HCT116 (cell line): ENCODE measurements around the gene GNG7. TPM values are rescaled to one million over a fixed set of nuclear protein-coding genes. Genes with fewer than 3 reads are reported as not detected.

Experiments used
- ATAC-seq: fragments of 200-7000 bp; cut with Tn5 transposase; 2 replicates; pipeline ENCODE4 v1.9.1; 2020; ENCODE audit warnings: mild to moderate bottlenecking, moderate library complexity
- BruUV-seq: library from RNA; stranded (reverse); fragments of 400-500 nt; replicated peaks from 2 replicates; lab custom pipeline; 2021; lab: Mats Ljungman, UMichigan
- CTCF ChIA-PET: fragments of 300-600 bp; sonication (Branson Sonifier 250); formaldehyde crosslinking; loops from one replicate; lab custom pipeline; 2021; ENCODE audit warnings: antibody characterized with exemption; lab: Charles Lee
- POLR2A ChIA-PET: fragments of 300-600, 350-600 bp; sonication (Branson Sonifier 250); formaldehyde crosslinking; loops from one replicate; lab custom pipeline; 2021; ENCODE audit warnings: antibody characterized with exemption; lab: Charles Lee
- RAD21 ChIA-PET, 2 experiments: fragments of 300-600 bp; sonication (Branson Sonifier 250); formaldehyde crosslinking; loops; one replicate each; lab custom pipeline; 2023; ENCODE audit warnings: low total read pairs in 2 of 2; ENCODE audit not compliant: uncharacterized antibody in 2 of 2, unreplicated experiment in 2 of 2, low non-redundant PET in 1 of 2; lab: Charles Lee
- DNase-seq: peaks from one replicate; pipeline ENCODE4 v3.0.0-alpha.2; 2010; ENCODE audit warnings: low read depth, low spot score
- H2AFZ ChIP-seq: fragments of 200-600 bp; shearing (Covaris generic), sonication (generic); 2 replicates; pipeline ENCODE4 v1.6.1; 2017; ENCODE audit warnings: low read depth, mixed run types, mixed read lengths, antibody characterized with exemption, low read length; ENCODE audit not compliant: poor library complexity, severe bottlenecking
- H3K27ac ChIP-seq: 2 replicates; pipeline ENCODE4 v1.5.1; 2012; ENCODE audit warnings: low read depth, low read length
- H3K27me3 ChIP-seq: fragments of 200-600 bp; sonication (generic); 2 replicates; pipeline ENCODE4 v1.6.1; 2016; ENCODE audit warnings: mixed run types, low read length, mixed read lengths; ENCODE audit not compliant: insufficient read depth
- H3K36me3 ChIP-seq, 2 experiments: fragments of 200-500 bp in 1 of 2; fragments of 200-600 bp in 1 of 2; sonication (Bioruptor generic) in 1 of 2; sonication (generic) in 1 of 2; 2 replicates each; pipeline versions ENCODE4 v1.5.1 to v1.6.1; 2014 to 2016; ENCODE audit warnings: low read length in 2 of 2, inconsistent platforms in 1 of 2, mixed read lengths in 1 of 2, mixed run types in 1 of 2; ENCODE audit not compliant: insufficient read depth in 2 of 2, control insufficient read depth in 1 of 2
- H3K4me1 ChIP-seq, 2 experiments: fragments of 200-600 bp in 1 of 2; sonication (generic) in 1 of 2; 2 replicates each; pipeline versions ENCODE4 v1.5.1 to v1.6.1; 2012 to 2017; ENCODE audit warnings: low read length in 2 of 2, inconsistent platforms in 1 of 2, mild to moderate bottlenecking in 1 of 2, mixed read lengths in 1 of 2, mixed run types in 1 of 2, moderate library complexity in 1 of 2; ENCODE audit not compliant: insufficient read depth in 2 of 2, control insufficient read depth in 1 of 2
- H3K4me2 ChIP-seq: fragments of 200-600 bp; sonication (generic); 2 replicates; pipeline ENCODE4 v1.6.1; 2017; ENCODE audit warnings: mixed run types, low read length, mixed read lengths
- H3K4me3 ChIP-seq, 2 experiments: fragments of 200-600 bp in 1 of 2; sonication (generic) in 1 of 2; replicated peaks in 1 of 2; 2 replicates each; pipeline ENCODE4 v1.5.1; 2011 to 2016; ENCODE audit warnings: low read length in 2 of 2, control low read depth in 1 of 2, low read depth in 1 of 2, mild to moderate bottlenecking in 1 of 2, mixed read lengths in 1 of 2, mixed run types in 1 of 2
- H3K79me2 ChIP-seq: fragments of 200-600 bp; sonication (generic); 2 replicates; pipeline ENCODE4 v1.6.1; 2017; ENCODE audit warnings: mild to moderate bottlenecking, mixed run types, low read length, moderate library complexity, mixed read lengths; ENCODE audit not compliant: insufficient read depth
- H3K9ac ChIP-seq: fragments of 200-600 bp; sonication (generic); 2 replicates; pipeline ENCODE4 v1.6.1; 2016; ENCODE audit warnings: low read length, mixed read lengths
- H3K9me2 ChIP-seq: fragments of 200-600 bp; sonication (generic), shearing (Covaris generic); 2 replicates; pipeline ENCODE4 v1.6.1; 2017; ENCODE audit warnings: mixed run types, mild to moderate bottlenecking, moderate library complexity; ENCODE audit not compliant: insufficient read depth
- H3K9me3 ChIP-seq, 2 experiments: fragments of 200-500 bp in 1 of 2; fragments of 200-600 bp in 1 of 2; sonication (Bioruptor generic) in 1 of 2; sonication (generic) in 1 of 2; 2 replicates each; pipeline ENCODE4 v1.6.1; 2014 to 2017; ENCODE audit warnings: low read length in 2 of 2, mixed read lengths in 2 of 2, inconsistent platforms in 1 of 2, low read depth in 1 of 2, mild to moderate bottlenecking in 1 of 2, mixed run types in 1 of 2, moderate library complexity in 1 of 2; ENCODE audit not compliant: control insufficient read depth in 1 of 2, insufficient read depth in 1 of 2
- H4K20me1 ChIP-seq: fragments of 200-600 bp; sonication (generic), shearing (Covaris generic); 2 replicates; pipeline ENCODE4 v1.6.1; 2017; ENCODE audit warnings: mixed run types, mild to moderate bottlenecking, moderate library complexity; ENCODE audit not compliant: insufficient read depth
- CBX3 ChIP-seq: IDR thresholded peaks from 2 replicates; pipeline ENCODE4 v1.6.1; 2012; ENCODE audit warnings: low read depth
- CEBPB ChIP-seq: IDR thresholded peaks from 2 replicates; pipeline ENCODE4 v1.6.1; 2012; ENCODE audit warnings: low read depth
- ELF1 ChIP-seq: IDR thresholded peaks from 2 replicates; pipeline ENCODE4 v1.6.1; 2012; ENCODE audit warnings: low read depth, borderline replicate concordance
- EZH2phosphoT487 ChIP-seq: fragments of 200-600 bp; IDR thresholded peaks from 2 replicates; pipeline ENCODE4 v1.6.1; 2018; ENCODE audit warnings: antibody characterized with exemption, borderline replicate concordance
- FOSL1 ChIP-seq: IDR thresholded peaks from 2 replicates; pipeline ENCODE4 v1.6.1; 2012; ENCODE audit warnings: low read depth
- POLR2A ChIP-seq: IDR thresholded peaks from 2 replicates; pipeline ENCODE4 v1.7.0; 2011; ENCODE audit warnings: borderline replicate concordance; ENCODE audit not compliant: insufficient read depth, insufficient read length; ENCODE audit errors: extremely low read depth
- SIN3A ChIP-seq: IDR thresholded peaks from 2 replicates; pipeline ENCODE4 v1.6.1; 2012; ENCODE audit warnings: low read depth
- SP1 ChIP-seq: IDR thresholded peaks from 2 replicates; pipeline ENCODE4 v1.6.1; 2012; ENCODE audit warnings: low read depth
- SRF ChIP-seq: IDR thresholded peaks from 2 replicates; pipeline ENCODE4 v1.6.1; 2012; ENCODE audit warnings: low read depth
- TCF7L2 ChIP-seq: IDR thresholded peaks from 2 replicates; pipeline ENCODE4 v1.7.0; 2011; ENCODE audit warnings: borderline replicate concordance, inconsistent platforms; ENCODE audit not compliant: insufficient read depth, insufficient read length; ENCODE audit errors: extremely low read depth
- YY1 ChIP-seq: IDR thresholded peaks from 2 replicates; pipeline ENCODE4 v1.6.1; 2011; ENCODE audit warnings: low read length, low read depth, moderate library complexity, mild to moderate bottlenecking; ENCODE audit not compliant: insufficient replicate concordance; ENCODE audit errors: extremely low read depth
- intact Hi-C: fragments of 100-400 bp; cut with micrococcal nuclease; formaldehyde crosslinking; loops from 2 replicates; pipeline ENCODE4 v1.10.0; 2022
- total RNA-seq: library from RNA; stranded (reverse); gene quantifications from one replicate; pipeline ENCODE4 v1.2.1, GENCODE V29; 2021; ENCODE audit not compliant: unreplicated experiment
- TF ChIP-seq, protein P1 (sequence below), 3 experiments: fragments of 200-600 bp in 1 of 3; sonication (generic) in 1 of 3; IDR thresholded peaks in 2 of 3; conservative IDR thresholded peaks in 1 of 3; 2 replicates each; pipeline ENCODE4 v1.5.1; 2012 to 2017; ENCODE audit warnings: low read depth in 2 of 3, low read length in 2 of 3, antibody characterized with exemption in 1 of 3, borderline replicate concordance in 1 of 3, control low read depth in 1 of 3, mild to moderate bottlenecking in 1 of 3, mixed read lengths in 1 of 3, mixed run types in 1 of 3, moderate library complexity in 1 of 3; ENCODE audit not compliant: insufficient read depth in 1 of 3

The GNG7 gene
- total RNA-seq, 1 experiment from 2014 or later = 11.3 TPM

DNA sequence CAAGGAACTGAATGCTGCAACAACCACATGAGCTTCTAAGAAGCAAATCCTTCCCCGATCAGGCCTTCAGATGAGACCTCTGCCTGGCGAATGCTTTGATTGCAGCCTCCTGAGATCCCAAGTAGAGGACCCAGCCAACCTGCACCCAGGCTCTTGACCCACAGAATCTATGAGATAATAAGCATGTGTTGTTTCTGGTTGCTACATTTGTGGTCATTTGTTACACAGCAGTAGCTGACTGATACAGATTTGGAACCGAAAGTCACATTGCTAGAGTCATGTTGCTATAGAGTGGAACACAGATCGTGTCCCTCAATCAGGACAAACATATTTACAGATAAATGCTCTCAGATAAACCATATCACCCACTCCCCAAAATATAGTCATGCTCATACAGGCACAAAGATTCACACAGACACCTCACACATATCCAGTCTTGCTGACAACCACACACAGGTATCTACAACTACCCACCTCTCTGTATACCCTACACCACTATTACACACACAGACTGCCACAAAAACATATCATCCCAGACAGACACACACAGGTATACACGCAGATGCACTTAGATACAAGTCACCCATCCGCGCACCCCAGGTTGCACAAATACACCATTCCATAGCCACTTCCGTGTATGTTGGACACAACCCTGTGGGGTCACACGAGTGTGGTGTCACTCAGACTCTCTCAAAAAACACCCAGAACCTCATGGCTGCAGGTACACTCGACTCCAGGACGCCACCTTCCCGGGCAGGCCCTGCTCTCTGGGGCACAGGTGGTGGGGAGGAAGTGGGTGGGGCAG is 13.2 kb upstream of the GNG7 start:
- Histone ChIP-seq H3K27me3 (no peaks in the 10 kb centered on the region), H3K9me3 (peaks cover 10 to 11% of the 10 kb centered on the region in 2 experiments; a peak in 3 of 4 replicates), H3K27ac (no peak overlapping the region), H4K20me1 (no peaks in the 10 kb centered on the region), H3K4me1 (peaks cover 0 to 11% of the 10 kb centered on the region in 2 experiments; a peak in 1 of 4 replicates), H3K4me2 (no peak overlapping the region), H3K9ac (no peak overlapping the region), H2AFZ (no peak overlapping the region), H3K4me3 (no peak overlapping the region), H3K36me3 (peaks cover 0 to 5% of the 10 kb centered on the region in 2 experiments; a peak in 2 of 4 replicates), H3K9me2 (no peaks in the 10 kb centered on the region), H3K79me2 (peaks cover 10% of the 10 kb centered on the region; the same call in 1 of the 2 replicates)
- ATAC-seq = no peak
- TSS peak; percentile 36 for BruUV-seq
- ChIA-PET POLR2A (no interaction called here), CTCF (no interaction called here), RAD21 (no interaction called here)
- no peak for DNase-seq
- TF ChIP-seq ELF1 = no peak
- peak; percentile 25; the same call in 1 of the 2 replicates for TF ChIP-seq CBX3
- intact Hi-C loops = no loop called here

DNA sequence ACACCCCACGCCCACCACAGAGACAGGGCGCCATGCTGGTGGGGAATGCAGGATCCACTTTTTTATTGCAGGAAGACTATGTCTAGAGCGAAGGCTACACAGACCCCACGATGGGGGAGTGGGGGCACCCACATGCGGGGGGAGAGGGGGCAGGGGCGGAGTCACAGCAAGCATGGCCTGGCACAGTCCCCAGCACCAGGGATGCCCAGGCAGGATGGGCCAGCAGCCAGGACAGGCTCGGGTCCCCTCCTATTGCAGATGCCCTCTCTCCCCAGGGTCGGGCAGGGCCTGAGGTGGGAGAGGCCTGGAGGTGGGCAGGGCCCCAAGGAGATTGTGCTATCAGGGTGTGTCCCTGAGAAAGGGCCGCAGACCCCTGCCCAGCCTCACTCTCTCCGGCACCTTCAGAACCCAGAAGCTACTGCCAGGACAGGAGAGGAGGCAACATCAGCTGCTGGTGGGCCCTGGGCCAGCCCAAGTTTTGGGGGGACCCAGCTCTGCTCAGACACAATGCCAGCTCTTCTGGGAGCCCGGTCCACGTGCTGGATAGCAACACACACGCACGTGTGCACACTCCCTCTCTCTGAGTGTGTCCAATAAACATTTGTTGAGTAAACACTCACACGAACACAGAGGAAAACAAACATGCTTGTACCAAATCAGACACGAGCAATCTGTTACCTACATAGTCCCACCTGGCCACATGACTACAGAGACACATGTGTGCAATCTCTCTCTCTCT is 12.2 kb upstream of the GNG7 start:
- no peaks in the 10 kb centered on the region for H3K9me2 ChIP-seq
- H3K9ac ChIP-seq = no peak overlapping the region
- no peak for ATAC-seq
- no peak overlapping the region for H3K27ac ChIP-seq
- peaks cover under 1% of the 10 kb centered on the region; the same call in 1 of the 2 replicates for H3K79me2 ChIP-seq
- H4K20me1 ChIP-seq = no peaks in the 10 kb centered on the region
- POLR2A ChIA-PET = no interaction called here
- H3K36me3 ChIP-seq = peaks cover 0 to 5% of the 10 kb centered on the region in 2 experiments; a peak in 2 of 4 replicates
- no peak for DNase-seq
- H3K4me2 ChIP-seq = no peak overlapping the region
- RAD21 ChIA-PET = no interaction called here
- TF ChIP-seq SIN3A (no peak), SP1 (no peak), EZH2phosphoT487 (no peak), CBX3 (no peak), CEBPB (no peak), FOSL1 (no peak), YY1 (no peak), TCF7L2 (no peak), SRF (no peak), ELF1 (no peak), POLR2A (no peak)
- TF ChIP-seq, protein P1, sequence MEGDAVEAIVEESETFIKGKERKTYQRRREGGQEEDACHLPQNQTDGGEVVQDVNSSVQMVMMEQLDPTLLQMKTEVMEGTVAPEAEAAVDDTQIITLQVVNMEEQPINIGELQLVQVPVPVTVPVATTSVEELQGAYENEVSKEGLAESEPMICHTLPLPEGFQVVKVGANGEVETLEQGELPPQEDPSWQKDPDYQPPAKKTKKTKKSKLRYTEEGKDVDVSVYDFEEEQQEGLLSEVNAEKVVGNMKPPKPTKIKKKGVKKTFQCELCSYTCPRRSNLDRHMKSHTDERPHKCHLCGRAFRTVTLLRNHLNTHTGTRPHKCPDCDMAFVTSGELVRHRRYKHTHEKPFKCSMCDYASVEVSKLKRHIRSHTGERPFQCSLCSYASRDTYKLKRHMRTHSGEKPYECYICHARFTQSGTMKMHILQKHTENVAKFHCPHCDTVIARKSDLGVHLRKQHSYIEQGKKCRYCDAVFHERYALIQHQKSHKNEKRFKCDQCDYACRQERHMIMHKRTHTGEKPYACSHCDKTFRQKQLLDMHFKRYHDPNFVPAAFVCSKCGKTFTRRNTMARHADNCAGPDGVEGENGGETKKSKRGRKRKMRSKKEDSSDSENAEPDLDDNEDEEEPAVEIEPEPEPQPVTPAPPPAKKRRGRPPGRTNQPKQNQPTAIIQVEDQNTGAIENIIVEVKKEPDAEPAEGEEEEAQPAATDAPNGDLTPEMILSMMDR (IDR thresholded peaks at IDR 0.05 in 2 of 3, conservative IDR thresholded peaks at IDR 0.05 in 1 of 3; ENCODE audit: borderline replicate concordance in 1 of 3, insufficient read depth in 1 of 3, low read depth in 2 of 3, low read length in 2 of 3) = no peak
- peaks cover 0 to 2% of the 10 kb centered on the region in 2 experiments; a peak in 1 of 4 replicates for H3K4me1 ChIP-seq
- H2AFZ ChIP-seq = no peak overlapping the region
- H3K4me3 ChIP-seq = no peak overlapping the region
- intact Hi-C loops = no loop called here
- no peaks in the 10 kb centered on the region for H3K27me3 ChIP-seq
- no TSS peak for BruUV-seq
- H3K9me3 ChIP-seq = peaks cover 10 to 11% of the 10 kb centered on the region in 2 experiments; a peak in 3 of 4 replicates
- CTCF ChIA-PET = no interaction called here
